Measurements from ENCODE around the gene VASH2. TPM values are rescaled to one million over a fixed set of nuclear protein-coding genes. Genes with fewer than 3 reads are reported as not detected.

The VASH2 gene
- total RNA-seq, 2 experiments from 2014 or later = 0.57 to 0.63 TPM

DNA sequence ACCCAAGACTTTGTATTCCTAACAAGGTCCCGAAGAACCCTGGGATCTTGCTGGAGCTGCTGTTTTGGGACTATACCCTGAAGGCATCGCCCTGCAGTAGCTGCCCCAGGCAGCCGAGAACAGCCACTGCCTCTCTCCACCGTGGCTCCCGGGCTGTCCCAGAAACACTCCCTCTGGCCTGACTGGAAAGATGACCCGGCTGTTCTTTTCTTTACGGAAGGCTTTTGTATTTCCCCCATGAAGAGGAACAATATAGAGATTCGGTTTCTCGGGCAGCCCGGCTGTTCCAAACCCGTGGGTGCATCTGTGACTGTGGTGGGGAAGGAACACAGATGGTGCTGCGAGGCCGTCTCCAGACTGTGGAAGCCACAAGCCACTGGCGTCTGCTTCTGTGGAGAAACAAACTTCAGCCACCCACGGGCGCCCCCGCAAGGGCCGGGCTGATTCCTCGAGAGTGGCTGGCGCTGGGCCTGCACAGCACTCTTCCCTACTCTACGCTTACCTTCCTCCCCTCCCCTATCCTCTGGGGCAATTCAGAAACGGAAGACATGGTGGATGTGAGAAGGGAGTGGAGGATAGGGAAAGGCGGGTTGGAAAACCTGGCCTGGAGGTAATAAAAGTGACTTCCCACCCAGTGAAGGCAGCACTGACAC, 33.7 kb upstream of the VASH2 start:
- Mint-ChIP-seq H3K9me3 (no peaks in the 10 kb centered on the region), H3K4me1 (ENCODE audit: low read depth) (no peaks in the 10 kb centered on the region), H3K27me3 (peaks cover 10% of the 10 kb centered on the region), H3K27ac (no peak overlapping the region), H3K4me3 (no peak overlapping the region), H3K36me3 (no peaks in the 10 kb centered on the region)
- ChIA-PET POLR2A (no interaction called here), CTCF (no interaction called here)
- DNase-seq = no peak
- intact Hi-C loops (cut with micrococcal nuclease) = no loop called here

DNA sequence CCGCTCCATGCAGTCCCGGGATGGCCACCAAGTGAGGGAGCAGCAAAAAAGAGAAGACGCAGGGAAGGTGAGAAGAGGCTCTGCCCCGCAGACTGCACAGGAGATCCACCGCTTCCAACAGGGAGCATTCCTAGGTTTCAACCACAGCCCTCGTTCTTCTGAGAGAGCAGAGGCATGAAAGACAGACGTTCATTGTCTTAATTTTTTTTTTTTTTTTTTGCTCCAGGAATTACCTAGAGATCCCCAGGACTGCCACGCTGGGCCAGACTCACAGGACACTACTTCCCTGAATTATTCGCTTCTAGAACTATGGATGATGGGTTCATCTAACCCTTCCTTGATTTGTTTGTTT, 33.2 kb upstream of the VASH2 start:
- no peak for DNase-seq
- Mint-ChIP-seq H3K27ac (no peak overlapping the region), H3K36me3 (no peaks in the 10 kb centered on the region), H3K27me3 (peaks cover 10% of the 10 kb centered on the region), H3K4me3 (no peak overlapping the region), H3K9me3 (no peaks in the 10 kb centered on the region), H3K4me1 (ENCODE audit: low read depth) (no peaks in the 10 kb centered on the region)
- CTCF ChIA-PET = no interaction called here
- POLR2A ChIA-PET = no interaction called here
- intact Hi-C loops (cut with micrococcal nuclease) = no loop called here

DNA sequence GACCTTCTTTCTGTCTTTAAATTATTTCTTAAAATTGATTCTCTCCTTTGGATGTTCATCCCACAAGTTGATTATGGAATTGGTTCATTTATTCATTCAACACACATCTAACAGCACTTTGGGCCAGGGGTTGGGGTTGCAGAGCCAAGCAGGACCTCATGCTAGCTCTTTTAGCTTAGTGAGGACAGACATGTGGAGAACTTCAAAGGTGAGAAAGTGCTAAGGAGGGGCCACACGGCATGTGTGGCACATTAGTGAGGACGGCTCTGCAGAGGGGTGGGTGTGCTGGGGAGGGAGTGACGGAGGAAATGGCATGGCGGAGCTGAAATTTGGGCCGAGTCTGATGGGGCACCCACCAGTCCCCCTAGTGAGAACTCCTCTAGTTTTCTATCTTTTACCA, 32.5 kb upstream of the VASH2 start:
- Mint-ChIP-seq H3K27ac (no peak overlapping the region), H3K27me3 (peaks cover 11% of the 10 kb centered on the region), H3K9me3 (no peaks in the 10 kb centered on the region), H3K36me3 (no peaks in the 10 kb centered on the region), H3K4me3 (no peak overlapping the region), H3K4me1 (ENCODE audit: low read depth) (no peaks in the 10 kb centered on the region)
- CTCF ChIA-PET = no interaction called here
- DNase-seq = no peak
- intact Hi-C loops (cut with micrococcal nuclease) = no loop called here
- POLR2A ChIA-PET = no interaction called here

DNA sequence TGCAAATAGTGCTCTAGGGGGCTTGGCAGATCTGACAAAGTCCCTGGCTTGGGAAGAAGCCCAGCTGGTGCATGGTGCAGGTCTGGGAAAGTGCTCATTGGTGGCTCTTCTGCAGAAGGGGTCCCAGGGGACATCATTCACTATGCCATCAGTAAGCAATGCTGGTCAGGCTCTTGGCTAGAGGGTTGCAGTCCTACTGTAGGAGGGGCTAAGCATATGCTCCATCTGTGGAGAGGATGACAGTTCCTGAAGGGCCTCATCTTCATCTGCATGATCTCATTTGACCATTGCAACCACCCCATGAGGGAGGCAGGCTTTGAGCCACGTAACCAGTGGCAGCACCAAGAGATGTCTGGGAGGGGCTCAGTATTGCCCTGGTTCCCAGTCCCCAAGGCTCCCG, 31.5 kb upstream of the VASH2 start:
- no peaks in the 10 kb centered on the region for H3K36me3 Mint-ChIP-seq
- DNase-seq = no peak
- H3K9me3 Mint-ChIP-seq = no peaks in the 10 kb centered on the region
- no peaks in the 10 kb centered on the region for H3K4me1 Mint-ChIP-seq (ENCODE audit: low read depth)
- POLR2A ChIA-PET = no interaction called here
- H3K27ac Mint-ChIP-seq = no peak overlapping the region
- CTCF ChIA-PET = no interaction called here
- no peak overlapping the region for H3K4me3 Mint-ChIP-seq
- intact Hi-C loops (cut with micrococcal nuclease) = no loop called here
- peaks cover 11% of the 10 kb centered on the region for H3K27me3 Mint-ChIP-seq

DNA sequence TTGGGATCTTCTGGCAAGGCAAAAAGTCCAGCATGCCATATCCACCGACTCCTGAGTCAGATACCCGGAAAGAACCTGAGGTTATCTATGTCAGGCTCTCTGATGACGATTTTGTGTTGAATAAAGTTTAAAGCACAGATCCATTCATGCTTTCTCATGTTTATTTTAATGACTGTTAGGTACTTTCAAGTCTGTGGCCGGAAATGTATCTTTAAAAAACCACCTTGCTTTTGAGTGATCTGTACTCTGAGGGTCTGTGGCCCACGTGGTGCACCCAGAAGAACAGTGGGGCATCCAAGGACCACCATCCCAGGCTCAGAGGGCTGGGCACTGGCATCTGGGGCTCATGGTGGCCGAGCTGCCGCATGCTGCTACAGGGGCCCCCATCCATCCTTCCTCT, 30.1 kb upstream of the VASH2 start:
- no peak overlapping the region for H3K27ac Mint-ChIP-seq
- H3K4me1 Mint-ChIP-seq (ENCODE audit: low read depth) = no peaks in the 10 kb centered on the region
- DNase-seq = no peak
- H3K27me3 Mint-ChIP-seq = peaks cover 13% of the 10 kb centered on the region
- ChIA-PET CTCF (interaction anchor here (1.0 kb wide), 2 partner anchors 75 to 464 kb away, joined by 3 read pairs; no protein-coding TSS in a partner anchor), POLR2A (no interaction called here)
- H3K36me3 Mint-ChIP-seq = no peaks in the 10 kb centered on the region
- intact Hi-C loops (cut with micrococcal nuclease) = no loop called here
- no peaks in the 10 kb centered on the region for H3K9me3 Mint-ChIP-seq
- no peak overlapping the region for H3K4me3 Mint-ChIP-seq

DNA sequence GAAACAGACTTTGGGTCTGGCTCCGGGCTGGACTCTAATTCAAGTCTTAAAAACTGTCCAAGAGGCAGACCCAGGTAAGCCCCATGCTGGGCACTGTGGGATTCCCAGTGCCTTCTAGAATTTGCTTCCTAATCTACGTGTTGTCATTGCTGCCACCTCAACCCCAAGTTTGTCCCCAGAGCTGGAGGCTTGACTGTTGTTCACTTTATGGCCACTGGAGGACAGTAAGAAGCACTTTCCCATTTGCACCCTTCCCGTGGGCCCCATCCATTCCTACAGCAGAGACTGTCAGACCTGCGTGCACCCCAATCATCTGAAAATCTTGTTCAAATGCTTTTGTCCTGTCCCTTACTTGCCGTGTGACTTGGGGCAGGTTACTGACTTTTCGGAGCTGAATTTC, 29.4 kb upstream of the VASH2 start:
- H3K36me3 Mint-ChIP-seq = no peaks in the 10 kb centered on the region

DNA sequence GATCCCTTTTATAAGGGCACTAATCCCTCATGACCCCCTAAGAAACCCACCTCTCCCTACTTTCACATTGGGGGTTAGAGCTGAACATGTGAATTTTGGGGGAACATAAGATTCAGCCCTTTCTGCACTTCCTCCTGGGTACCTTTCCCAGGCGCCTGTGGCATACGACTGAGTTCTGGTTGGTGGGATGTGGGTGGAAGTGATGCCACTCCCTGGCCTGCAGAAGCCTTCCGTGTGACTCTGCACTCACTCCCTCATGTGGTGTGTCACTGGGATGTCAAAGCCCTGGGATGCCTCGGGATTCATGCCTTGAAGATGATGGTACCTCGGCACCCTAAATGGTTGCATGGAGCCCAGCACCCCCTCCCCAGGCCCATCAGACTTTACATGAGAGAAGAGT, 28.3 kb upstream of the VASH2 start:
- DNase-seq = no peak
- H3K9me3 Mint-ChIP-seq = no peaks in the 10 kb centered on the region
- peaks cover 6% of the 10 kb centered on the region for H3K27me3 Mint-ChIP-seq
- H3K4me3 Mint-ChIP-seq = no peak overlapping the region
- intact Hi-C loops (cut with micrococcal nuclease) = no loop called here
- POLR2A ChIA-PET = no interaction called here
- no peaks in the 10 kb centered on the region for H3K4me1 Mint-ChIP-seq (ENCODE audit: low read depth)
- CTCF ChIA-PET = no interaction called here
- no peak overlapping the region for H3K27ac Mint-ChIP-seq
- no peaks in the 10 kb centered on the region for H3K36me3 Mint-ChIP-seq

More for the DNA sequence above, 29.4 kb upstream of the VASH2 start:
- peaks cover 13% of the 10 kb centered on the region for H3K27me3 Mint-ChIP-seq
- H3K4me3 Mint-ChIP-seq = no peak overlapping the region
- H3K9me3 Mint-ChIP-seq = no peaks in the 10 kb centered on the region
- ChIA-PET POLR2A (no interaction called here), CTCF (interaction anchor here (0.6 to 1.0 kb wide), 4 partner anchors 46 to 464 kb away, joined by 3 read pairs; no protein-coding TSS in a partner anchor)
- H3K4me1 Mint-ChIP-seq (ENCODE audit: low read depth) = no peaks in the 10 kb centered on the region
- no peak overlapping the region for H3K27ac Mint-ChIP-seq
- no peak for DNase-seq
- intact Hi-C loops (cut with micrococcal nuclease) = no loop called here

DNA sequence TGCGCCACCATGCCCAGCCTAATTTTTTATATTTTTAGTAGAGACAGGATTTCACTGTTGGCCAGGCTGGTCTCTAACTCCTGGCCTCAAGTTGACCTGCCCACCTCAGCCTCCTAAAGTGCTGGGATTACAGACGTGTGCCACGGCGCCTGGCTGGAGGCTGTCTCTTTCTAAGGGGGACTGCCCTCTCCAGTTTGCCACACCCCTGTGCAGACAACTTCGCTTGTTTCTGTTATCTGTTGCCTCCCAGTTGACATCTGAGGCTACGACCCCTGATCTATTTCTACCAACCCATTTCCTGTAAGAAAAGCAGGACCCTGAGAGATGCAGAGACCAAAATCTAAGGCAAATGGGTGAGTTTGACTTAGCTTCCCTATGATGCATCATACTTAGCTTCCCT, 24.0 kb upstream of the VASH2 start:
- H3K9me3 Mint-ChIP-seq = no peaks in the 10 kb centered on the region
- ChIA-PET CTCF (no interaction called here), POLR2A (no interaction called here)
- H3K4me3 Mint-ChIP-seq = no peak overlapping the region
- H3K27ac Mint-ChIP-seq = no peak overlapping the region
- DNase-seq = no peak
- intact Hi-C loops (cut with micrococcal nuclease) = no loop called here
- no peaks in the 10 kb centered on the region for H3K4me1 Mint-ChIP-seq (ENCODE audit: low read depth)
- H3K36me3 Mint-ChIP-seq = no peaks in the 10 kb centered on the region
- H3K27me3 Mint-ChIP-seq = peaks cover 3% of the 10 kb centered on the region

DNA sequence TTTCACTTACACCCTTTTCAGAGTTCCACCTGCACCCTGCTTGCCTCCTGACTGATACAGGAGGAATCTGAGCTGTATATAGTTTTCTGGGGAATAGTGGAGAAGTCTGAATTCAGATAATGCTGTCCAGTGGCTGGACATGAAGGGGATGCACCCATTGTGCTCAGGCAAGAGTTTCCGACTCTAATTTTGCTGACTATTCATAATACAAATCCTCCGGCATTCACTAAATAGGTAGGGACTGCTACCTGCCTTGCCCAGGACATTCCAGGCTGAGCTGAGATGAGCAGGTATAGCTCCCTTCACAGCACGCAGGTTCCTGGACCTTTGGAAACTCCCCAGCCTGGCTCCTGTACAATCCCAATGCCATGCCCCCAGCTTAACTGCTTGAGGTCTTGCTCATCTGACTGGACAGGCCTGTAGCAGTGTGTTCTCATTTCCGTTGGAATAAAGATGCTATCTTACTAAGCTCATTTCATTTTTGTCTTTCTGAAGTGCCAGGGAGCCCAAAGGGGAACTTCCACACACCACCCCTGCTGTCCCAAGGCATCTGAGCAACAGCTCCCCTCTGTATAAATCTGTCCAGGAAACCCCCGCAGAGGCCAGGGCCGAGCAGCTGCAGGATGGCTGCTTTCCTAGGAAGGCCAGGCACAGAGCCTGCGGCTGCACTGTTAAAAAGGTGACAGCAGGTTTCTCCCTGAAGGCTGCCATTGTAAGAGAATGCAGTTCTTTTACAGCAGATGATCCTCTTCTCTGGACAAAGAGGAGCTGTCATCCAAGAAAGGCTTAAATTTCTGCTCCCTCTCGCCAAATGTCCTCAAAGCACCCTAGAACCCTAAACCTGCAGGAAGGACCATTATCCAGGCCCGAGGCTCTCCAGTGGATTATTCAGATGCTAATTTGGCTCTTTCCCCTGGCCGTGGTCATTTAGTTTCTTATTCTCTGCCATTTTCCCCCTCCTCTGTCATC, 21.7 kb upstream of the VASH2 start:
- DNase-seq = no peak
- Mint-ChIP-seq H3K4me1 (ENCODE audit: low read depth) (no peaks in the 10 kb centered on the region), H3K27me3 (peaks cover 5% of the 10 kb centered on the region), H3K27ac (no peak overlapping the region), H3K4me3 (no peak overlapping the region), H3K36me3 (no peaks in the 10 kb centered on the region), H3K9me3 (no peaks in the 10 kb centered on the region)
- intact Hi-C loops (cut with micrococcal nuclease) = no loop called here
- POLR2A ChIA-PET = no interaction called here
- CTCF ChIA-PET = interaction anchor here (1.3 kb wide), 1 partner anchor 10 kb away, joined by 3 read pairs; no protein-coding TSS in a partner anchor

DNA sequence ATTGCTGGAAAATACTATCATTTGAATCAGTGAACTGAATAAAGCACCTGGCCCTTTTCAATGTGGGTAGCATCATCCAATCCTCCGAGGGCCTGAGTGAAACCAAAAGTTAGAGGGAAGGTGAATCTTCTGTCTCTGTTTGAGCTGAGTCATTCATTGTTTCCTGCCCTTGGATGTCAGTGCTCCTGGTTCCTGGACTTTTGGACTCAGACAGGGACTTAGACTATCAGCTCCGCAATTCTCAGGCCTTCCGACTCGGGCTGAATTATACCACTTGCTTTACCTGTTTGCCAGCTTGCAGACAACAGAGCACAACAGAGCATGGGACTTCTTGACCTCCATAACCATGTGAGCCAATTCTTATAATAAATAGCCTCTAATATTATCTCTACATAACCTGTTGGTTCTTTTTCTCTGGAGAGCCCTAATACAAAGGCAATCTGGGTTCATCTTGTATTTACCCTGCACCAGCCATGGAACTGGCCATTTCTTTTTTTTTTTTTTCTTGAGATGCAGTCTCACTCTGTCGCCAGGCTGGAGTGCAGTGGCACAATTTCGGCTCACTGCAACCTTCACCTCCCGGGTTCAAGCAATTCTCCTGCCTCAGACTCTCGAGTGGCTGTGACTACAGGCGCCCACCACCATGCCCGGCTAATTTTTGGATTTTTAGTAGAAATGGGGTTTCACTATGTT, 19.2 kb upstream of the VASH2 start:
- CTCF ChIA-PET = no interaction called here
- Mint-ChIP-seq H3K27ac (no peak overlapping the region), H3K36me3 (no peaks in the 10 kb centered on the region), H3K27me3 (peaks cover 4% of the 10 kb centered on the region), H3K4me3 (no peak overlapping the region), H3K9me3 (no peaks in the 10 kb centered on the region), H3K4me1 (ENCODE audit: low read depth) (no peaks in the 10 kb centered on the region)
- intact Hi-C loops (cut with micrococcal nuclease) = no loop called here
- no peak for DNase-seq
- POLR2A ChIA-PET = no interaction called here

DNA sequence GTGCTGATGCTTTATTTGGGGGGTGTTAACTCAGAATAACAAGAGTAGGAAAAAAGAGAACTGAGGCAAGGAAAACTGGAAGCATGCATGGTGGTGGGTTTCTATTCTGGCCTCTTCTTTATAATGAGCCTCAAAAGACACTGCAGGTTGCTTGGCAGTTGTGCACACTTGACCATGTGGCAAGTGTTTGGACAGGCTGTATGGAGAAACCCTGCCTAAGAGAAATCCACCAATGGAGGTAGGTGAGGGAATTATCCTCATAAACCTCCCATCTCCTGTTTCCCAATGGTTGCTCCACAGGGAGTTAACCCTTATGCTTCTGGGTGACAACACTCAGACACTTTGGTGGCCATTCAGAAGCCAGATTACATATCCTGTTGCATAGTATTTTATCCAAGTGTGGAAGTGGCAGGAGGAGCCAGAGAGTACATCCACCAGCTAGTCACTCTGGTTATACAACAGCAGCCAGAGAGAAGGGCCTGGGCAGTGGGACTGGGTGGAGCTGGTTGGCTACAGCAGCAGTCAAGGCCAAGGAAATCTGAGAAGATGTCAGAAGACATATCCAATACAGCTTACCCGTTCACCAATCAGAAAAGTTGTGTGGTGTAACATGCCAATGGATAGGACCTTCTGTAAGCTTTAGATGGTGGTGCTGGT, 16.4 kb upstream of the VASH2 start:
- intact Hi-C loops (cut with micrococcal nuclease) = no loop called here
- Mint-ChIP-seq H3K36me3 (no peaks in the 10 kb centered on the region), H3K4me1 (ENCODE audit: low read depth) (no peaks in the 10 kb centered on the region), H3K27ac (no peak overlapping the region), H3K4me3 (no peak overlapping the region), H3K27me3 (peaks cover 4% of the 10 kb centered on the region), H3K9me3 (no peaks in the 10 kb centered on the region)
- DNase-seq = no peak
- POLR2A ChIA-PET = no interaction called here
- CTCF ChIA-PET = no interaction called here

DNA sequence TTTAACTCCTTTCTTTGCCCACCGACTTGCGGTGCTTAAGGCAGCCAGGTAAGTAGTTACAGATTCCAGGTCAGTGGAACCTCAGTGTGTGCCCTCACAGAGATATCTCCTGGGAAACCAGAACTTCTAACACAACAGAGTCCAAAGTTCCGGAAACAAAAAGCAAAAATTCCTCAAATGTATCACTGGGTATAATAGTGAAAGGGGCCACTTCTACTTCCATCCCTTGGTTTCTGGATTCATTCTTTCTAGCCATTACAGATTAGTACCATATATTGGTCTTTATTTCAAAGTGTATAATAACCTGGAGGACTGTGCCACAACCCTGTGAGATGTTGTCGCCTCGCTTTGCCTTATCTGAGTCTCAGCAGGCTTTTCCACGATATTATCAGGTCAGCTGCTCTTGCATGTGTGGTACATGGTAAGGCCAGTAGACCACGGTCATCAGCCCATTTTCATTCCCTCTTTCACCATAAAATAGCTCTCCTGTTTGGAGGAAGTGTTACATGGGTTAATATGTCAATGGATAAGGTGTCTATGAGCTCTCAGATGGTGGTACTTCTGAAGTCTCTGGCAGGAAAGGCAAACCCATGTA, 14.9 kb upstream of the VASH2 start:
- Mint-ChIP-seq H3K27ac (no peak overlapping the region), H3K4me1 (ENCODE audit: low read depth) (no peaks in the 10 kb centered on the region), H3K4me3 (no peak overlapping the region), H3K27me3 (peaks cover 5% of the 10 kb centered on the region), H3K9me3 (peaks cover 3% of the 10 kb centered on the region), H3K36me3 (no peaks in the 10 kb centered on the region)
- ChIA-PET POLR2A (no interaction called here), CTCF (no interaction called here)
- DNase-seq = no peak
- intact Hi-C loops (cut with micrococcal nuclease) = no loop called here

Measured in activated CD4-positive, alpha-beta memory T cell treated with anti-CD3 and anti-CD28 coated beads for 36 hours (primary cell).